CD4-positive, alpha-beta T cell treated with Interleukin-6 for 4 hours (primary cell): Measurements from ENCODE around the gene JMY.
"Not testable (repeated sequence)": the region's sequence is repeated elsewhere in the genome, so short reads cannot be mapped to it uniquely, and the experiment has no call there.

Experiments
- DNase-seq: peaks from one replicate; pipeline ENCODE4 v3.0.0-alpha.2; 2020; ENCODE audit warnings: mixed read lengths

The JMY gene

DNA sequence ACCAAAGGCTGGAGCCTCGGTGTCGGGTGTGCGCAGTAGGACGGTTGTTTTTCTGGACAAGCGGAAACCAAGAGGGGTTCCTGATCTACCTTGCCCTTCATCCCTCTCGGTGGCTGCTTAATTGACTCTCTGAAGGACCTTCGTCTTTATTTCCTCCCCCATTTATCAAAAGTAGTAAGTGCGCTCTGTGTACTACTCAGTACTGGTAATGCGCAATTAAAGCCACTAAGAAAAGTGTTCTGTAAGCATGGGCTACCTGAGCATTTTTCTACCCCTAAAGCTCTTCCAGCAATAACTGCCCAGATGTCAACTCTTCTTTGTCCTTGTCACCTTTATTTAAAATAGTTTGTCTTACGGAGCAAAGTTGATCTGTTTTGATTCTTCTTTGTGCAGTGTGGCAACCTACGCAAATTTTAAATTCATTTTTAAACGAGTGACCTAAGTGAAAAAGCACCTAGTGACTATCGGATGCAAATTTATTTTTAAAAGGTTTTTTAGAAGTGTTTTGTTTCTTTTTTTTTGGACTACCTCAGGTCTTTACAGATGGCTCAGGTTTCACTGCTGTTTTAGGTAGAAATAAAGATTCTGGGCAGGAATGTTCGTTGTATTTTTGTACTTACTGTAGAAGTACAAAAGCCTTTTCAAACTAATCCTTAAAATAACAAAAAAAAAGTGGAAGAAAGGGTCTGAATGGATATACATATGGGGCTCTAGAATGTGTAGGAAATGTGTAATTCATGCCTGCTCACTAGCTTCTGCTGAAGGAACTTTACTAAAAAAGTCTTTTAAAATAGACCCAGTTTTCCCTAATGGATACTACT is 2.0 kb downstream of the JMY start:
- DNase-seq, result no peak

DNA sequence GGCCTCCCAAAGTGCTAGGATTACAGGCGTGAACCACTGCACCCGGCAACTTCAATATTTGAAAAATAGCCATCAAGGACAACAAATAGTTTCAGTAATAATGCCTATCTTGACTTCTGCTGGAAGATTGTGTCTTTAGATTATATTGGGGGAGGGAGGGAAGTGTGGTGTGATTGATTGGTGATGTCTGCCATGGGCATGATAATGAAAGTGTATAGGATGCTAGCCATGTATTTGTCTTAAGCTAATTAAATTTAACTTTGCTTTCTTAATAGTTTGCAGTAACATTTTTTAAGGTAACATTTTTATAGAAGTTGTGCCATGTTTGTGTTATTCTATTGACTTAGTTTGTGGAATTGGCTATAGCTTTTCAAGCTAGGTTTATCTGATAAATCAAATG is 4.6 kb downstream of the JMY start:
- no peak for DNase-seq

DNA sequence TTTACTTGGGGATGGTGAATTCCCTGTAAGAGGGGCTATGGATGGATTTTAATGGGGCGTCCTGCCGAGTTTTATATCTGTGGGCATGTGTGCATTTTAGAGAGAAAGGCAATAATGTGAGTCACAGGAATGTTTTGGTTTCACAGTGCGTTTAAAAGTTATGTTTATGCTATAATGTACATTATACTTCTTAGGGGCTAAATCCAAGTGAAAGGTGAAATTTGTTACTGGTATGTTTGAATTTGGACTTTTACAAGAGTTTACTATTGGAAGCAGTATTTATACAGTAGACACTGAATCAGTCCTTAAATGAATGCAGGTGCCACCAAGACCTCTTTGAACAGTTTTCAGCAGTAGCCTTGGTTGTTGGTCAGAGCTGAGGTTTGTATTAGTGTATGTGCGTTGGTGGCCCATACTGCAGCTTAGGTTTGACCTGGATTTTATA is 5.6 kb downstream of the JMY start:
- no peak for DNase-seq

GRCh38 chr5:79242242-79243039 is 6.5 kb downstream of the JMY start:
- no peak for DNase-seq

- no peak for DNase-seq
Observed at GRCh38 chr5:79243224-79243623, 7.3 kb downstream of the JMY start.

- not testable (repeated sequence) for DNase-seq
Observed at GRCh38 chr5:79254067-79254466, 18.1 kb downstream of the JMY start.

DNA sequence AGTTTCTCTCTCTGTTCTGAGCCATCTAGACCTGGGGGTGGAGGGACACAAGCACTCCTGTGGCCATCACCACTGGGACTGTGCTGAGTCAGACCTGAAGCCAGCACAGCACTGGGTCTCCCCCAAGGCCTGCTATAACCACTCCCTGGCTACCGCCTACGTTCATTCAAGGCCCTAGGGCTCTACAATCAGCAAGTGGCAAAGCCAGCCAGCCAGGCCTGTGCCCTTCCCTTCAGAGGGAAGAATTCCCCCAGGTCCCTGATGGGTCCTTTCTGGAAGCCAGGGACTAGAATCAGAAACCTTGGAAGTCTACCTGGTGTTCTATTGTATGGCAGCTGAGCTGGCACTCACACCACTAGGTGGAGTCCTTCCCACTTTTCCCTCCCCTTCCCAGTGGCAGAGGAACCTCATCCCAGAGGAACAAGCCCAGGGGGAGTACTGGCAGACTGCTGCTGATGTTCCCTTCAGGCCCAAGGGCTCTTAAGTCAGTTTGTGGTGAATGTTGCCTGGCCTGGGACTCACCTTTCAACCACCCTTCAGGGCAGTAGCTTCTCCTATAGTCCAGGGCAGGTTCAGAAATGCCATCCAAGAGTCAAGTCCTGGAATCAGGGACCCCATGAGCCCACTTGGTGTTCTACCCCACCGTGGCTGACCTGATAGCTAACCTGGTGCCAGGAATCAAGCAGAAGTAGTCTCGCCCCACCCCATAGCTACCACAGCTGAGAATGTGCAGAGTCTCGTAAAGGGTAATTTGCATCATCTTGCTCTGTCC is 20.0 kb downstream of the JMY start:
- DNase-seq, result no peak

DNA sequence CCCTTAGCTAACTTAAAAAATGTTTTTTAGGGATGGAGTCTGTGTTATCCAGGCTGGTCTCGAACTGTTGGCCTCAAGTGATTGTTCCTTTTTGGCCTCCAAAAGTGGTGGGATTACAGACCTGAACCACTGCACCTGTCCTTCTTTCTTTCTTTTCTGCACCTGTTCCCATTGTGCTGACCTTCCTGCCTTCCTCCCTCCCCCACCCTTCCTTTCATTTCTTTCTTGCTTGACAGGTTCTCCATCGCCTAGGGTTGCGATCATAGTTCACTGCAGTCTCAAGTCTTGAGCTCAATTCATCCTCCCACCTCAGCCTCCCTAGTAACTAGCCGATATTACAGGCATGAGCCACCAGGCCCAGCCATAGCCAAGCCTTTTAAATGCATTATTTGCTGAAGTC is 20.6 kb downstream of the JMY start:
- no peak for DNase-seq

DNA sequence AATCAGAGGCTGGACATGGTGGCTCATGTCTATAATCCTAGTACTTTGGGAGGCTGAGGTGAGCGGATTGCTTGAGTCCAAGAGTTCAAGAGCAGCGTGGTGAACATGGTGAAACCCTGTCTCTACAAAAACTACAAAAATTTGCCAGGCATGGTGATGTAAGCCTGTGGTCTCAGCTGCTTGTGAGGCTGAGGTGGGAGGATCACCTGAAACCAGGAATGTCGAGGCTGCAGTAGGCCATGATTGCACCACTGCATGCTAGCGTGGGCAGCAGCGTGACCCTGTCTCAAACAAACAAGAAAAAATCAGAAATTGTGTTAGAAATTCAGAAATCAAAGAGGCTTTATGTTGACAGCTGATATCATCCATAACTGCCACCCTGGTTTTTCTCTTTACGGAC is 21.4 kb downstream of the JMY start:
- DNase-seq, result no peak

- DNase-seq, result no peak
Observed at GRCh38 chr5:79258801-79259200, 22.9 kb downstream of the JMY start.

GRCh38 chr5:79259383-79259782 is 23.5 kb downstream of the JMY start:
- no peak for DNase-seq

GRCh38 chr5:79259810-79260209 is 23.9 kb downstream of the JMY start:
- DNase-seq, result no peak

GRCh38 chr5:79261897-79262296 is 26.0 kb downstream of the JMY start:
- no peak for DNase-seq

- DNase-seq, result peak; percentile 15
Observed at GRCh38 chr5:79263290-79263689, 27.4 kb downstream of the JMY start.

DNA sequence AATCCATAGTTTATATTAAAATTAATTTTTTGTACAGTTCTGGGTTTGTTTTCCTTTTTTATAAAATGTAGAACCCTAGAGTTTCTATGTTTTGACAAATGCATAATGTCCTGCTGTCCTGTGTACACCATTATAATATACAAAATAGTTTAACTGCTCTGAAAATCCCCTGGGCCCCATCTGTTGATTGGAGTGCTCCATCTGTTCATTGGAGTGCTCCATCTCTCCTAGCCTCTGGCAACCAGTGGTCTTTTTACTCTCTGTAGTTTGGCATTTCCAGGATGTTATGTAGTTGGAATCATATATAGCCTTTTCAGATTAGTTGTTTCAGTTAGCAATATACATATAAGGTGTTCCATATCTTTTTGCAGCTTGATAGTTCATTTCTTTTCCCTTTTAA is 31.2 kb downstream of the JMY start:
- no peak for DNase-seq

- no peak for DNase-seq
Observed at GRCh38 chr5:79269733-79270166, 33.8 kb downstream of the JMY start.

DNA sequence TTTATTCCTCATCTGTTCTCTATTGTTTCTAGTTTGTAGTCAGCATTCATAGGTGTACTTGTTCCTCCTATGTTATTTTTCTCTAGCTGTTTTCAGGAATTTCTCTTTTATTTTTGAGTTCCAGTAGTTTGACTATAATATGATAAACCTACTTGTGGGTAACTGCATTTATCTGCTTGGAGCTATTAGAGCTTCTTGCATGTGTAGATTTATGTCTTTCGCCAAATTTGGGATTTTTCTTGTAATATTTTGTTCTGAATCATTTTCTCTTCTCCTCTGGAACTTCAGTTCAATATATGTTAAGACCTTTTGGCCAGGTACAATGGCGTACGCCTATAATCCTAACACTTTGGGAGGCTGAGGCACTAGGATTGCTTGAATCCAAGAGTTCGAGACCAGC is 37.4 kb downstream of the JMY start:
- no peak for DNase-seq

- no peak for DNase-seq
Observed at GRCh38 chr5:79284846-79285245, 48.9 kb downstream of the JMY start.

- DNase-seq, result no peak
Observed at GRCh38 chr5:79285285-79285684, 49.4 kb downstream of the JMY start.

DNA sequence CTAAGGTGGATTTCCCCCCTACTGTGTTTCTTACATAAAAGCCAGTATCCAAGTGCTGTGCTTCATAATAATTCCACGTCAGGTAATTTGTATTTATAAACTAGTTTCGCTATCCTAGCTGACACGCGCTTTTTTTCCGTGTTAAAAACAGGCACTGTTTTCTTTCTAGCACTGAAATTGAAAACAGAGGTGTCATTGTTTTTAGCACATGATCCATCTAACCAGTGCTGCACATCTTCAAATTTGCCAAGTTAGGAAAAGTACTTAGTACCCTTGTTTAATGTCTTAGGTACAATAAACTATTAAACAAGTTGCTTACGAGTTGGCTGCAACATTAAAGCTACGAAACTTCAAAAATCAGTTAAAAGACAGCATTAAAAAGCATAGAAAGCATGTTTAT is 49.9 kb downstream of the JMY start:
- DNase-seq, result no peak

GRCh38 chr5:79287380-79287779 is 51.4 kb downstream of the JMY start:
- no peak for DNase-seq

- DNase-seq, result no peak
Observed at GRCh38 chr5:79287907-79288306, 52.0 kb downstream of the JMY start.

GRCh38 chr5:79295029-79295428 is 59.1 kb downstream of the JMY start:
- no peak for DNase-seq
